ENCODE results near the gene PCGF6.
"Not testable (repeated sequence)": the region's sequence is repeated elsewhere in the genome, so short reads cannot be mapped to it uniquely, and the experiment has no call there.

Gene PCGF6, protein sequence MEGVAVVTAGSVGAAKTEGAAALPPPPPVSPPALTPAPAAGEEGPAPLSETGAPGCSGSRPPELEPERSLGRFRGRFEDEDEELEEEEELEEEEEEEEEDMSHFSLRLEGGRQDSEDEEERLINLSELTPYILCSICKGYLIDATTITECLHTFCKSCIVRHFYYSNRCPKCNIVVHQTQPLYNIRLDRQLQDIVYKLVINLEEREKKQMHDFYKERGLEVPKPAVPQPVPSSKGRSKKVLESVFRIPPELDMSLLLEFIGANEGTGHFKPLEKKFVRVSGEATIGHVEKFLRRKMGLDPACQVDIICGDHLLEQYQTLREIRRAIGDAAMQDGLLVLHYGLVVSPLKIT

GRCh38 chr10:103350517-103351260 lies at the start of gene PCGF6:
Gene PCGF6, minus strand, starts transcription at chr10:103351140. Its CDS starts 74 bp downstream, at chr10:103351066.
- DNase-seq = peak; percentile 9 to 68

DNA sequence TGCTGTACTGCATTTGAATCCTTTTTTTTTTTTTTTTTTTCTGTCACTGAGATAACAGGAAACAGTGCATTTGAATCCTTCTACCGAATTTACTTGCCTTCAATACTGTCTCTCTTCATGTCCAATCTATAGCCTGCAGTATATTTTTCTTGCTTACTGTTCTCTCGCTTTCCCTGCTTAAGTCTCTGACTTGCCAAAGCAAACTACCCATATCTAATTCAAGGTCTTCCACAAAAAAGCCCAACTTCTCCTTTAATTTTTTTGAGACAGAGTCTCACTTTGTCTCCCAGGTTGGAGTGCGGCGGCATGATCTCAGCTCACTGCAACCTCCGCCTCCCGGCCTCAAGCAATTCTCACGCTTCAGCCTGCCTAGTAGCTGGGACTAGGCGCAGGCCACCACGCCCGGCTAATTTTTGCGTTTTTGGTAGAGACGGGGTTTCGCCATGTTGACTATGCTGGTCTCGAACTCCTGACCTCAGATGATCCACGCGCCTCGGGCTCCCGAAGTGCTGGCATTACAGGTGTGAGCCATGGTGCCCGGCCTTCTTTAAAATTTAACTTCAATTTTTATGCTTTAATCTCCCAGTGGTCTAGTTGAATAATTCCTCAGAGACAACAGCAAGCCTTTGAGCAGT lies 46.4 kb upstream of the PCGF6 start:
- DNase-seq = no peak

- no peak for DNase-seq
Observed at GRCh38 chr10:103396789-103397087, 45.8 kb upstream of the PCGF6 start.

DNA sequence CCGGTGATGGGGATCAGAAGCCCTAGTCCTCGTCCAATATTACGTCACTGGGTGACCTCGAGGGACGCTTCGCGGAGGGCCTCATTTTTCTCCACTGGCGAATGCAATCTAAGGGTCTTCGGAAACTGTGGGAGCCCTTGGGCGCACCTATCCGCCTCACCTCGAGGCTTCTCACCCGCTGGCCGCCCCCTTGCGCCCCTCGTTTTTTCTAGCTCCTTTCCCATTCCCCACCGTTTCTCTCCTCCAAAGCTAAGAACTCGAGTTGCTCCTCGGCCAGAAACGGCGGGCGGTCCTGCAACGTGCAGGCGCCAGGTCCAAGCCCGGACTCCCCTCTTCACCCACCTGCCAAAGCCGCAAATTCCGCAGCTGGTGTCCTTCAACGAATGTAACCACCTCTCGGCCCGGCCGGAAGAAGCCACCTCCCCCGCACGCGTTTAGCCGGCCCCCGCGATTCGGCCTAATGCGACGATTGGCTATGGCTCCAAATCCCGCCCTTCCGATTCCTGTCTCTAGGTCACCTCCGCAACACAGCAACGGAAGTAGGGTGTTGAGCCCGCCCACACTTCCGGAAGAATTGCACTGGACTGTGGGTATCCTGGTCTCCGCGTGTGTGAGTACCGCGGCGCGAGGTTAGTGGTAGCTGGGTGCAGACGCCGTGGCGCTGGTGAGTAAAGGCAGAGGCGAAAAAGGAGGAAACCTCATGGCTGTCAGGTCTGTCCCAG lies 45.3 kb upstream of the PCGF6 start, which contains the start of the genes ATP5MK and PDCD11:
Gene ATP5MK, minus strand, starts transcription at position 409 of the 722 bp plus-strand sequence. CDS start 4,018 bp downstream, outside the sequence.
Gene PDCD11, plus strand, starts transcription at position 560 of the 722 bp plus-strand sequence. CDS start 1,801 bp downstream, outside the sequence.
- peak; percentile 93 to 98 for DNase-seq

DNA sequence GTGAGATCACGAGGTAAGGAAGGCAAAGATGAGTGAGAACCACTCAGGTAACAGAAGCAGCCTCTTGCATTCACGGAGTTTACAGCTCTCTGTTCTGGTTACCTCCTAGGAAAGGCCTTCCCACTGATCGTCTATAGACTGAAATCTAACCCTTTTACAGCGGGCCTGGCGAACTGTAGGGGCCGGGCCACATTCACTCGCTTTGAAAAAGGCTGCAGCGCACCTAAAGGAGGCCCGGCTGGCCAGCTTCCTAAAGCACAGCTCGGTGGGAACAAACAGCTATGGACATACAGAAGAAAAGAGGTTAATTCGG lies 44.8 kb upstream of the PCGF6 start:
- DNase-seq = no peak

- no peak for DNase-seq
Observed at GRCh38 chr10:103394180-103394579, 43.2 kb upstream of the PCGF6 start.

- no peak for DNase-seq
Observed at GRCh38 chr10:103382769-103383168, 31.8 kb upstream of the PCGF6 start.

DNA sequence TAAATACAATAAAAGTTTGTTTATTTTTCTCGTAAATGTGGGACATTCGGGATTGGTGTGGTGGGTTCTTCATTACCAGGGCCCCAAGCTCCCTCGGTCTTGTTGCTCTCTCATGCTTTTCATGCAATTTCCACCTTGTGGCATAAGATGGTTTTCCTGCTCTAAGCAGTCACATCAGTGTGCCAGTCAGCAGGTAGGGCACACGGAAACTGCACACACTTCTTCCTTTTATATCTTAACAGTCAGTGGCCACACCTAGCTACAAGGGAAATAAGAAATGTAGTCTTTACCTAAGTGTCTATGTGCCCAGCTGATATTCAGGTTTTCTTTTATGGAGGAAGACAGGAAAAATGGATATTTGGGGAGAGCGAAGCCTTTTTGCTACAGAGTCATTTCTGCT lies 23.3 kb upstream of the PCGF6 start:
- DNase-seq = no peak

- DNase-seq = no peak
Observed at GRCh38 chr10:103373544-103373943, 22.6 kb upstream of the PCGF6 start.

DNA sequence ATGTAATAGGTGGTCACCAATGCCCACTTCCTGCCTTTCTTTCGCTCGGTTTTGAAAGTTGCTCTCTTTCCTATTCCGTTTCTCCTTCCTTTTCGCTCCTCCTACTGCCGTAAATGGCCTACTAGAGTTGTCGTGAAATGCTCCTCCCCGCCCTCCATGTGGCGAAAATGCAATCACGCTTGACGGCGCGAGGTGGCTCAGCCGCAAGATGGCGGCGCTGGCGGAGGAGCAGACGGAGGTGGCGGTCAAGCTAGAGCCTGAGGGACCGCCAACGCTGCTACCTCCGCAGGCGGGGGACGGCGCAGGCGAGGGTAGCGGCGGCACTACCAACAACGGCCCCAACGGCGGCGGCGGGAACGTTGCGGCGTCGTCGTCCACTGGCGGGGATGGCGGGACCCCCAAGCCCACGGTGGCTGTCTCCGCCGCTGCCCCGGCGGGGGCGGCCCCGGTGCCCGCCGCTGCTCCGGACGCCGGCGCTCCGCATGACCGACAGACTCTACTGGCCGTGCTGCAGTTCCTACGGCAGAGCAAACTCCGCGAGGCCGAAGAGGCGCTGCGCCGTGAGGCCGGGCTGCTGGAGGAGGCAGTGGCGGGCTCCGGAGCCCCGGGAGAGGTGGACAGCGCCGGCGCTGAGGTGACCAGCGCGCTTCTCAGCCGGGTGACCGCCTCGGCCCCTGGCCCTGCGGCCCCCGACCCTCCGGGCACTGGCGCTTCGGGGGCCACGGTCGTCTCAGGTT lies 17.0 kb upstream of the PCGF6 start, which contains the start of gene TAF5:
Gene TAF5, plus strand, starts transcription at position 195 of the 737 bp plus-strand sequence. Its CDS starts 14 bp downstream, at position 209.
- DNase-seq = peak; percentile 81 to 88

GRCh38 chr10:103367379-103367781 lies 16.4 kb upstream of the PCGF6 start:
- DNase-seq = no peak

DNA sequence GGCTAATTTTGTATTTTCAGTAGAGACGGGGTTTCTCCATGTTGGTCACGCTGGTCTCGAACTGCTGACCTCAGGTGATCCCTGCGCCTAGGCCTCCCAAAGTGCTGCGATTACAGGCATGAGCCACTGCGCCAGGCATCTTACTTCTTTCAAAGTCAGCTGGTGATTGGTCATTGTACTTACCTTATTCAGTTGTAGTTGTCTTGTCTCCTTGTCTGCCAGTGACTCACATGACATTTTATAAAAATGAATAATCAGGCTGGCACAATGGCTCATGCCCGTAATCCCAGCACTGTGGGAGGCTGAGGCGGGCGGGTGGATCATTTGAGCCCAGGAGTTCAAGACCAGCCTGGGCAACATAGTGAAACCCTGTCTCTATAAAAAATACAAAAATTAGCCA lies 9.9 kb upstream of the PCGF6 start:
- DNase-seq = not testable (repeated sequence)

GRCh38 chr10:103359493-103359892 lies 8.6 kb upstream of the PCGF6 start:
- not testable (repeated sequence) for DNase-seq

GRCh38 chr10:103355906-103356599 lies 5.1 kb upstream of the PCGF6 start:
- DNase-seq = no peak

DNA sequence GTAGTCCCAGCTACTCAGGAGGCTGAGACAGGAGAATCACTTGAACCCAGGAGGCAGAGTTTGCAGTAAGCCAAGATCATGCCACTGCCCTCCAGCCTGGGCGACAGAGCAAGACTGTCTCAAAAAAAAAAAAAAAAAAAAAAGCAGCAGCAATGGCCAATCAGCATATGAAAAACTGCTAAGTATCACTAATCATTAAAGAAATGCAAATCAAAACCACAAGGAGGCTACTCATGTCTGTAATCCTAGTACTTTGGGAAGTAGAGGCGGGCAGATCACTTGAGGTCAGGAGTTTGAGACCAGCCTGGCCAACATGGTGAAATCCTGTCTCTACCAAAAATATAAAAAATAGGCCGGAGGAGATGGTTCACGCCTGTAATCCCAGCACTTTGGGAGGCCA lies 3.6 kb upstream of the PCGF6 start:
- not testable (repeated sequence) for DNase-seq

- no peak for DNase-seq
Observed at GRCh38 chr10:103353281-103353680, 2.3 kb upstream of the PCGF6 start.

GRCh38 chr10:103350175-103350516 lies 794 bp downstream of the PCGF6 start:
- no peak for DNase-seq

DNA sequence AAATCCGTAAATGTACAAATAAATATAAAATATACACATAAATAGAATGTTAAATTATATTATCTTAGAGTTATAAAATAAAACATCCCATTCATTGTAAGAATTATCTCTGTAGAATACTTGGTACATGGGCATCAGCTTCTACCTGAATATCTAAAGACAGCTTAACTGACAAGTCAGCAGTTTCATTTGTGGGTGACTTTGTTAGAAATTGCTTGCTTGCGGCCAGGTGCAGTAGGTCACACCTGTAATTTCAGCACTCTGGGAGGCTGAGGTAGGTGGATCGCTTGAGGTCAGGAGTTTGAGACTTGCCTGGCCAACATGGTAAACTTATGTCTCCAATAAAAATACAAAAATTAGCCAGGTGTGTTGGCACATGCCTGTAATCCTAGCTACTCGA lies 14.6 kb downstream of the PCGF6 start:
- no peak for DNase-seq

GRCh38 chr10:103334567-103334966 lies 16.4 kb downstream of the PCGF6 start:
- no peak for DNase-seq

DNA sequence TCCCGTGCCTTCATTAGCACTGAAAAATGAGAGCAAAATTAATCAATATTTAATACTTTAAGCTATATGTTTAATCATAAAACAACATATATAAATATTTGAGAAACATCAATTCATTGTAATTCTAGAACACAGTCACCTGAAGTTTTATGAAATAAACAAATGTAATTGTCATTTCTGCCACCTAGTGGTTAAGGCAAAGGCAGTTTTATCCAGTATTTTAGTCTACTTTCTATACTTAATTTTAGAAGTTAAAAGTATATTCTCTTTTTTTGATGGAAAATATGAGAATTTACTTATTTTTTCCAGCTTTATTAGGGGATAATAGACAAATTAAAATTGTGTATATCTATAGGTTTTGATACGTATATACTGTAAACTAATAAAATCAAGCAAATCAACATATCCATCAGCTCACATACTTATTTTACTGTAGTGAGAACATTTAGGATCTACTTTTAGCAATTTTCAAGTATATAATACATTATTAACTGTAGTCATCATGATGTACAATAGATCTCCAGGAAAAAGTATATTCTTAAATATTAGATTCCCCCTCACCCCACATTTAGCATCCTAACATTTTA lies 16.9 kb downstream of the PCGF6 start:
- DNase-seq = peak in 1 of 2 experiments; percentile 7

DNA sequence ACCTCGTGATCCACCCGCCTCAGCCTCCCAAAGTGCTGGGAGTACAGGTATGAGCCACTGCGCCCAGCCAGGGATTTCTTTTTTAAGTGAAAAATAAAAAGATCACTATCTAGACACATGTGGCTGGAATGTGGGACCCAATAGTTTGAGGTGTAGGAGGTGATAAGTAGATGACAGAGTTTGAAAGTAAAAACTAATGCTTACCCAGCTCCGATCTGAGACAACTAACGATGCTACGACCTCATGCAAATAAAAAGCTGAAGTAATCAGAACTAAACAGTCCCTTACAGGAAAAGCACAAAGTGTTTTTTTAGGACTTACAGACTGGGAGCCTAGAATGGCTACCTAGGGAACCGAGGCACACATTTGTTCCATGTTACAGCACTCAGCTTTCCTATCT lies 23.0 kb downstream of the PCGF6 start:
- DNase-seq = no peak
